NCI-H2227 (cell line): ENCODE data around the gene AMPD3.

Source experiments
- DNase-seq: peaks from one replicate; lab custom pipeline; 2025; ENCODE audit not compliant: unreplicated experiment; lab: John Stamatoyannopoulos, UW

The AMPD3 gene

GRCh38 chr11:10454878-10455631 lies at the start of gene AMPD3:
Gene AMPD3, plus strand, starts transcription at chr11:10455264. Its CDS starts 6,256 bp downstream, at chr11:10461520.
- DNase-seq: peak; percentile 11

GRCh38 chr11:10405865-10406592 lies 49.0 kb upstream of the AMPD3 start:
- DNase-seq: peak; percentile 86

GRCh38 chr11:10407055-10407454 lies 48.0 kb upstream of the AMPD3 start:
- no peak for DNase-seq

- no peak for DNase-seq
Measured at GRCh38 chr11:10407749-10408685, 47.0 kb upstream of the AMPD3 start.

GRCh38 chr11:10409207-10409661 lies 45.8 kb upstream of the AMPD3 start:
- DNase-seq: no peak

- no peak for DNase-seq
Measured at GRCh38 chr11:10410106-10410843, 44.8 kb upstream of the AMPD3 start.

GRCh38 chr11:10410844-10411200 lies 44.2 kb upstream of the AMPD3 start:
- DNase-seq: no peak

GRCh38 chr11:10412266-10412665 lies 42.8 kb upstream of the AMPD3 start:
- DNase-seq: no peak

GRCh38 chr11:10413268-10413667 lies 41.8 kb upstream of the AMPD3 start:
- DNase-seq: no peak

- no peak for DNase-seq
Measured at GRCh38 chr11:10414181-10414580, 40.9 kb upstream of the AMPD3 start.

GRCh38 chr11:10414659-10415058 lies 40.4 kb upstream of the AMPD3 start:
- DNase-seq: no peak

- DNase-seq: no peak
Measured at GRCh38 chr11:10415817-10416392, 39.2 kb upstream of the AMPD3 start.

GRCh38 chr11:10418259-10418949 lies 36.7 kb upstream of the AMPD3 start:
- no peak for DNase-seq

GRCh38 chr11:10418950-10419310 lies 36.1 kb upstream of the AMPD3 start:
- no peak for DNase-seq

GRCh38 chr11:10426475-10426874 lies 28.6 kb upstream of the AMPD3 start:
- no peak for DNase-seq

GRCh38 chr11:10428453-10428852 lies 26.6 kb upstream of the AMPD3 start:
- DNase-seq: no peak

- DNase-seq: no peak
Measured at GRCh38 chr11:10429526-10429925, 25.5 kb upstream of the AMPD3 start.

GRCh38 chr11:10432493-10432892 lies 22.6 kb upstream of the AMPD3 start:
- no peak for DNase-seq

- DNase-seq: no peak
Measured at GRCh38 chr11:10432971-10433370, 22.1 kb upstream of the AMPD3 start.

- DNase-seq: no peak
Measured at GRCh38 chr11:10436224-10436623, 18.8 kb upstream of the AMPD3 start.
